A172 (cell line): ENCODE measurements around the gene PRMT1. TPM values are rescaled to one million over a fixed set of nuclear protein-coding genes. Genes with fewer than 3 reads are reported as not detected.
"Not testable (repeated sequence)": the region's sequence is repeated elsewhere in the genome, so short reads cannot be mapped to it uniquely, and the experiment has no call there.

Experiments used
- DNase-seq: peaks from one replicate; pipeline ENCODE4 v3.0.0-alpha.2; 2015; ENCODE audit warnings: low spot score
- total RNA-seq: library from RNA; depleted of rRNA; stranded (reverse); fragments of >200 nt; shearing (Covaris generic); gene quantifications from 2 replicates; pipeline ENCODE4 v1.2.3, GENCODE V29; 2014; rRNA removed

The PRMT1 gene
- total RNA-seq, 1 experiment from 2014 or later = 485 TPM

DNA sequence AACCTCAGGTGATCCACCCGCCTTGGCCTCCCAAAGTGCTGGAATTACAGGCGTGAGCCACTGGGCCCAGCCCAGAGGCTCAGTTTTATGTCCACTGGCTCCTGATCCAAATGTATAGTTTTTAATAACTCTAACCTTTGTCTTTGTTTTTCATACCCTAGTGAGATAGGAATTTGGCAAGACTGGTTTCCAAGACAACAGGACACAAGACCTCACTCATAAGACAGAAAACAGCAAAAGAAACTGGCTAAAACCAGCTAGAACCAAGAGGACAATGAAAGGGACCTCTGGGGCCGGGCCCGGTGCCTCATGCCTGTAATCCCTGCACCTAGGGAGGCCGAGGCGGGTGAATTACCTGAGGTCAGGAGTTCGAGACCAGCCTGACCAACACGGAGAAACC, 41.4 kb downstream of the PRMT1 start:
- no peak for DNase-seq

DNA sequence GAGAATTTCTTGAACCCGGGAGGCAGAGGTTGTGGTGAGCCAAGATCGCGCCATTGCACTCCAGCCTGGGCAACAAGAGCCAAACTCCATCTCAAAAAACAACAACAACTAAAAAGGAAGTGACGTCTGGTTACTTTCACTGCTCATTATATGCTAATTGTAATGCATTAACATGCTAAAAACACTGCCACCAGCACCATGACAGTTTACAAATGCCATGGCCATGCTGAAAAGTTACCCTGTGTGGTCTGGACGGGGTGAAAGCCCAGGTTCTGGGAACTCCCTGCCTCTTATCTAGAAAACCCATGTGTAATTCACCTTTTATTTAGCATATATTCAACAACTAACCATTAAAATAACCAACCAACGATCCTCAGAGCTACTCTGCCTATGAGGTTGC, 41.9 kb downstream of the PRMT1 start:
- DNase-seq = no peak

DNA sequence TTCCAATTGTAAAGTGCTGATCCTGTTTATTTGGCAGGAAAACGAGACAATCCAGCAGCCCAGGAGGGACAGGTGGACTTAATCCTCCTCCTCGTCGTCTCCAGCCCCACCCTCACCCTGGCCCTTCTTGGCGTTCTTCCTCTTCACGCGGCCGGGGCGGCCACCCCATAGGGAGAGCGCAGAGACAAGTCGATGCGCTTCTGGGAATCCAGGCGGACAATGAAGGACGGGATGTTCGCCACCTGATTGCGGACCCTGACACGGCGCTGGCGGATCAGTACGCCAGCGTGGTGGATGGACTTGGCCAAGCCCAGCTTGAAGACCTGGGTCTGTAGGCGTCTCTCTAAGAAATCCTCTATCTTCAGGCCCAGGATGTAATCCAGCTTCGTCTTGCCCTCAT, 42.3 kb downstream of the PRMT1 start:
- DNase-seq = not testable (repeated sequence)

DNA sequence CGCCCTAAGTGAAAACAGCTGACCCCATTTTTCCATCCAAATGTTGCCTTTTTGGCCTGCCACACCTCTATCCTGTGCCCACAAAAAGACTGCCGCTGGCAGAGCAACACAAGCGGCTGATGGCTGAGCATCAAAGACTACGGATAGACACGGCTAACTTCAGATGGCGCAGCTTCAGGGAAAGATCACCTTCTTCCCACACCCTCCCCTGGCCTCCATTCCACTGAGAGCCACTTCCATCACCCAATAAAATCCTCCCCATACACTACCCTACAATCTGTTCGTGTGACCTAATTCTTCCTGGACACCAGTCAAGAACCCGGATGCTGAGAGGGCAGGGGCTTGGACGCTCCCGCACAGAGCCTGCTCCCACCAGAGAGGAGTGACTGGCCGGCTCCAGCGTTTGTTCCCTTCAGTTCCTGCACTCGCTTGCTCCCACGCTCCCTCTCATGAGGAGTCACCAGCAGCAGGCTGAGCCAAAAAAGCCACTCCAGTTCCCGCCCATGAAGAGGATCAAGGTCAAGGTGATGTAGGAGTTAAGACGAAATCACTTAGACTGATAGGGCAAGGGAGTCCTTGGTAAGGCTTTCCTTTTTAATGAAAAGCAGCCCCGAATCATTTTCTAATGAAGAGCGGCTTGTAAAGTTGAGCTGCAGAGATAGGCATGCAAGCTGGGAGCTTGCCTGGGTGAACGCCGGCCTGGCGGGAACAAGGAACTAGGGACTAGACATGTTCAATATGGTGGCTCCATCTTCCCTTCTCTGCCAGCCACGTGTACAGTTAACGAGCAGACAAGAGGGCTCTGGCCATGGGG, 50.4 kb downstream of the PRMT1 start:
- no peak for DNase-seq

DNA sequence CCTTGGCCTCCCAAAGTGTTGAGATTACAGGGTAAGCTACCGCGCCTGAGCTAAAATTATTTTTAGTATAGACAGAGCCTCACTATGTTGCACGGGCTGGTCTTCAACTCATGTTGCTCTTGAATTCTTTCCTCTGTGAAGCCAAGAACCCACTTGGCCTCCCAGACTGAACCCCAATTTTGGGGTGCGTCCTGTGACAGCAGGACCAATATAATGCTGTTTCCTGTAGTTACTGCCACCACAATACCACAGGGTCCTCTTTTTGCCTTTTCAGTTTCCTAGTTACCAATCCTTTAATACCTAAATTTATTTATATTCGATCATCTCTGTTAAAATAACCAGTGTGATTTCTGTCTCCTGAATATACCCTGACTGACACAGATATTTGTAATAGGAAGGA, 53.1 kb downstream of the PRMT1 start:
- DNase-seq = no peak

Other genes with a start within 250 kb of the PRMT1 start
- 0.12 TPM in 1 of 2 replicates, not detected in the other for gene SLC17A7, start 235.7 kb upstream of the PRMT1 start, total RNA-seq
- gene PIH1D1, start 225.5 kb upstream of the PRMT1 start, total RNA-seq = 103 and 119 TPM in 2 replicates
- 41.6 and 47.0 TPM in 2 replicates for gene ALDH16A1, start 224.0 kb upstream of the PRMT1 start, total RNA-seq
- gene FLT3LG, start 203.1 kb upstream of the PRMT1 start, total RNA-seq = 4.7 and 6.2 TPM in 2 replicates
- 1,452 and 1,525 TPM in 2 replicates for gene RPL13A, start 189.7 kb upstream of the PRMT1 start, total RNA-seq
- 2,104 and 3,140 TPM in 2 replicates for gene RPS11, start 180.8 kb upstream of the PRMT1 start, total RNA-seq
- gene FCGRT, start 164.6 kb upstream of the PRMT1 start, total RNA-seq = 0.17 and 0.77 TPM in 2 replicates
- 0.46 TPM in 1 of 2 replicates, not detected in the other for gene RCN3, start 149.3 kb upstream of the PRMT1 start, total RNA-seq
- 131 and 142 TPM in 2 replicates for gene NOSIP, start 96.7 kb upstream of the PRMT1 start, total RNA-seq
- 0.43 and 0.79 TPM in 2 replicates for gene PRRG2, start 96.0 kb upstream of the PRMT1 start, total RNA-seq
- gene PRR12, start 86.1 kb upstream of the PRMT1 start, total RNA-seq = 2.3 and 4.7 TPM in 2 replicates
- gene RRAS, start 37.1 kb upstream of the PRMT1 start, total RNA-seq = 32.0 and 34.5 TPM in 2 replicates
- gene SCAF1, start 35.1 kb upstream of the PRMT1 start, total RNA-seq = 28.8 and 31.9 TPM in 2 replicates
- 72.2 and 75.6 TPM in 2 replicates for gene IRF3, start 11.4 kb upstream of the PRMT1 start, total RNA-seq
- gene BCL2L12, start 11.3 kb upstream of the PRMT1 start, total RNA-seq = 21.8 and 24.5 TPM in 2 replicates
- 2.7 and 3.2 TPM in 2 replicates for gene ADM5, start 12.3 kb downstream of the PRMT1 start, total RNA-seq
- 0.53 and 6.1 TPM in 2 replicates for gene CPT1C, start 13.8 kb downstream of the PRMT1 start, total RNA-seq
- not detected in 2 replicates for gene TSKS, start 86.0 kb downstream of the PRMT1 start, total RNA-seq
- 116 and 130 TPM in 2 replicates for gene AP2A1, start 89.7 kb downstream of the PRMT1 start, total RNA-seq
- 17.6 and 19.0 TPM in 2 replicates for gene FUZ, start 136.0 kb downstream of the PRMT1 start, total RNA-seq
- 28.6 and 34.8 TPM in 2 replicates for gene MED25, start 141.0 kb downstream of the PRMT1 start, total RNA-seq
- gene PTOV1, start 173.9 kb downstream of the PRMT1 start, total RNA-seq = 119 and 139 TPM in 2 replicates
- 50.7 and 63.0 TPM in 2 replicates for gene PNKP, start 190.3 kb downstream of the PRMT1 start, total RNA-seq
- gene AKT1S1, start 200.1 kb downstream of the PRMT1 start, total RNA-seq = 19.2 and 22.7 TPM in 2 replicates
- gene TBC1D17, start 200.4 kb downstream of the PRMT1 start, total RNA-seq = 10.1 and 11.9 TPM in 2 replicates
- gene IL4I1, start 219.6 kb downstream of the PRMT1 start, total RNA-seq = 6.4 and 15.4 TPM in 2 replicates